DMS79 treated with DMSO at 0.1 percent for 48 hours (cell line): Measurements from ENCODE around the gene NDRG2.
"Not testable (repeated sequence)": the region's sequence is repeated elsewhere in the genome, so short reads cannot be mapped to it uniquely, and the experiment has no call there.

Experiments
- DNase-seq: peaks from one replicate; lab custom pipeline; 2025; lab: John Stamatoyannopoulos, UW

Gene NDRG2

GRCh38 chr14:21033133-21033698 is 8.4 kb upstream of the NDRG2 start:
- DNase-seq = no peak

- no peak for DNase-seq
Measured at GRCh38 chr14:21032326-21033132, 7.7 kb upstream of the NDRG2 start.

DNA sequence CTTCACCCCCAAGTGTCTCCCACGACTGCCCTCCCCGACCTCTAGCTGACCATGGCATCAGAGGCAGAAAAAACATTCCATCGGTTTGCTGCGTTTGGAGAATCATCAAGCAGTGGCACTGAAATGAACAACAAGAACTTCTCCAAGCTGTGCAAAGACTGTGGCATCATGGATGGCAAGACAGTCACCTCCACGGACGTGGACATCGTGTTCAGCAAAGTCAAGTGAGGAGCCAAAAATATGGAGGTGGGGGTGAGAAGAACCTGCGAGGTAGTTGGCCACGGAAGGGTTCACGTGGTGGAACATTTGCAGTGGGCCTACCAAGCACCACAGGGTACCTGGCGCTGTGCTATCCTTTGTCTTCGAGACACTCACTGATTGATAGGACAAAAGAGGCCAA is 5.7 kb upstream of the NDRG2 start:
- no peak for DNase-seq

- no peak for DNase-seq
Measured at GRCh38 chr14:21029917-21030316, 5.1 kb upstream of the NDRG2 start, which contains the start of gene TPPP2. TPPP2 (plus strand) TSS chr14:21030217; CDS start chr14:21030582, 365 bp downstream.

- DNase-seq = no peak
Measured at GRCh38 chr14:21026988-21027315, 2.1 kb upstream of the NDRG2 start.

DNA sequence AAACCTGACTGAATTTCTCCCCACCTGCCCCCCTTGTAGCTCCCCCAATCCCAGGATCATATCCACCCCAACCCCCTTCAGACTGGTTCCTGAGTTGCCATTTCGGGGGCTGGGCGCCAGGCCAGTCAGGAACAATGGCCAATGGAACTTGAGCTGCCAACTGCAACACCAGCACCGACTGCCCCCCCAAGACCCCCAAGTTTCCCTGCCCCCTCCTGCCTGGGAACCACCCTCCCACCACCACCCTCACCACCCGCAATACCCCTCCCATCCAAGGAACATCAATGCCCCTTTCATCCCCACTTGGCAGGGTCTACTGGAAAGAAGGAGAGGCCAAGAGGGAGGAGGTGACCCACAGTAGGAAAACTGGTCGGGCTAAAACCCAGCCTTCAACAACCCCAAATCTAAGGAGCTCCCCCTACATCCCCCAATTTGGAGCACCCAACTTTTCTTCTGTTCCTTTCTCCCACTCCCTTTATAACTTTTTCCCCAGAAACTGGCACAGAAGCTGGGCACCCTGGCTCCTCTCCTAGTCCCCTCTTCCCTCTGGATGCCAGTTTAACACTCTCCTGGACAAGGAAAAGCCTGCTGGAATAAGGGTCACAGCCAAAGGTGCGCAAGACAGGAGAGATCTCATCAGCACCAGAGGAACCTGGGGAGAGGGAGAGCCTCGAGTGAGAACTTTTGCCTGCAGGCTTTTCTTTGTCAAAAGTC is 1.6 kb upstream of the NDRG2 start:
- DNase-seq = no peak

- DNase-seq = no peak
Measured at GRCh38 chr14:21025371-21026273, 761 bp upstream of the NDRG2 start.

GRCh38 chr14:21023817-21024584 is 860 bp downstream of the NDRG2 start:
- DNase-seq = no peak

DNA sequence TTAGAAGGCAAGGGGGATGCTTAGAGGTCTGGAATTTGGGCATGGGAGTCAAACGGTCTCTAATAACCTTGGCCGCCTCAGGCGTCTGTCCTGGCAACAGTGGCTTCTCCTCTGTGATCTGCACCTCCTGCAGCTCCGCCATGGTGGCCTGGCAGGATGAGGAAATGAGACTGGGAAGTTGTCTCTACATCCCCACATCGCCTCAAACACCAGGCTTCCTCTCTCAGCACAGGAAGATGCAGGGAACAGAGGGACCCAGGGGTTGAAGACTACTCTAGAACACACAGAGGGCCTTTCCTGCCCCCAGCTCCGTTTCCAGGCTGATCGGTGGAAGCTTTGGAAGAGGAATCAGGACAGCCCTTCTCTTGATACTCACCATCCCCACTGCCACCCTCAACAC is 1.7 kb downstream of the NDRG2 start:
- DNase-seq = no peak

- no peak for DNase-seq
Measured at GRCh38 chr14:21022686-21023085, 2.2 kb downstream of the NDRG2 start.

DNA sequence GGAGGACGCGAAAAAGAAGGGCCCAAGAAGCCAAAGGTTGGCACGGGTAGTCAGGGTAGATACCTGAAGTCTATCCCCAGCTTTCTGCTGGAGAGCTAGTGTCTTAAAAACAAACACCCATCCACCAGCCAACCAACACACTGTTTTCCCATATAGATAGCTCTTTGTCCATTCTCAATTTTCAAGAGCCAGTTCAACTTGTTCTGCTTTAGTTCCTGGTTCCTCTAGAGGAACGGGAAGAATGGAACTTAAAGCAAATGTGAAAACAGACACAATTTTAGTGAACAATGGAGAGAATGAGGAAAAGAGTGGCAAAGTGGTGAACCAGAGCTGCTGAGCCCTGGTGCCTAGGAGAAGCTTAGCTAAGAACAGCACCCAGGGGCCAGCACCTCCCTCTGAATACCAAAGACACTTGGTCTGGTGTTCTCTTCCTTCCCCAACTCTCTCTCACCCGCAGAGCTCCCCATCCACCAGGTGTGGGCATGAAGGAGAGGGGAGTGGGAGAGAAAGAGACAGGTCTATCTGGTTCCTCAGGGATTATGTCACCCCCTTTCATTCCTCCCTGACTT is 3.8 kb downstream of the NDRG2 start:
- DNase-seq = no peak

GRCh38 chr14:21019366-21019765 is 5.5 kb downstream of the NDRG2 start:
- no peak for DNase-seq

DNA sequence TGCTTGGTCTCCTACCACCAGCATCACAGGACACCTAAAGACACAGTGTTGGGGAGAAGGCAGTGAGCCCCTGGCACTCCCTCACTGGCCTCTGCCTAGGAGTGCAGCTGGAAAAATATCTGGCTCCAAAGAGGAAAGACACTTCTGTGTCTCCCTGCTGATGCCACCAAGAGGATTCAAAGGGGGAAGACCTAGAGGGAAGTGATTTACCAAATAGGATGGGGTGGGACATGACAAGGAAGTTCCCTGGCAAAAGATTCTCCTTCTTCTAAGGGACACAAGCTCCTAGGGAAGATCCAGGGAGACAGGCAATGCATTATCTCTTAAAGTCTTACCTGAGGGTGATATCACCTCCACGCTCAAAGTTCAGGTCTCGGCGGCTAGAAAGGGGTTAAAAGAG is 6.1 kb downstream of the NDRG2 start:
- DNase-seq = no peak

DNA sequence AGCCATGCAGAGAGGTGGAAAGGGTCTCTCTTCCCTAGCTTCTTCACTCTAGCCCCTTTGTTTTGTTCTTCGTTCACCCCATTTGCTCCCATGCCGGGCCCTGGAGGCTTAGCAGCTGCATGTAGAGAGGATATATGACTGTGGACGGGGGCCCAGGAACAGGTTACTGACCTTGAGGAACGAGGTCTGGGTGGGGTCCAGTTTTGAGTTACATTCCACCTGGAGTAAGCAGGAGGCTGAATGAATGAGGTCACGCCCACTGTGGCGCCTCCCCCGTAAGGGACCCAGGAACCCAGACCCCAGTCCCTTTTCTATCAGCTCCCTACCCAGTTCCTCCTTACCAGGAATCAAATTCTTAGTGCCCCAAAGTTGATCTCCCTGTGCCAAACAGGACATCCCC is 6.6 kb downstream of the NDRG2 start:
- DNase-seq = no peak

DNA sequence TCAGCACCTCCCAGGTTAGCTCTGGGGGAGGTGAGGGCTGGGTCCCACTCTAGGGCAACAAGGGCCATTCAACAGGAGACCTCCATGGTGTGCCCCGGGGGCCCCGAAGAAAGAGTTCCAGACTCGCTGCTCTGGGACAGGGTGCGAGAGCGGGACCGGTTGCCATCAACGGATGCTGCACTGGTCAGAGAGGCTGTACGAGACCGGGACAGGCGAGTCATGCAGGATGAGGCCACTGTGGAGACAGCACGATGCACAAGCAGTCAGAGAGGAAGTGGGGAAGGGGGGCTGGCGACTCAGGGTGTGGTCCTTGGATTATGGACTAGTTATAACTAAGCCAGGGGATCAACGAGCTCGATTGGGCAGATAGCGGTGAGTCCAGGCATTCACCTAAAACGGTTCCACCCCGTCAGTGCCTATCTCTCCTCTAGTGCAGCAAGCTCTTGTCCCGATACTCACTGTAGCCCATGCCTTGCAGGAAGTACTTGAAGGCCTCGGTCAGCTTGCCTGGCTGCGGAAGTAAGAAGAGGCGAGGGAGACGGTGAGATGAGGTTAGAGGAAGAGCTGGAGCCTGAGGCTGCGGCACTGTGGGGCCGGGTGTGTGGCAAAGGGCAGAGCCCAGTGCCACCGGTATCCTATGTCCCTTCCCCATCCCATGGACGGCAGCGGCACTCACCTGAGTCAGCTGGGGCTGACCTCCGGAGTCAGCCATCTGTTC is 7.2 kb downstream of the NDRG2 start:
- no peak for DNase-seq

GRCh38 chr14:21016413-21017190 is 8.3 kb downstream of the NDRG2 start:
- no peak for DNase-seq

DNA sequence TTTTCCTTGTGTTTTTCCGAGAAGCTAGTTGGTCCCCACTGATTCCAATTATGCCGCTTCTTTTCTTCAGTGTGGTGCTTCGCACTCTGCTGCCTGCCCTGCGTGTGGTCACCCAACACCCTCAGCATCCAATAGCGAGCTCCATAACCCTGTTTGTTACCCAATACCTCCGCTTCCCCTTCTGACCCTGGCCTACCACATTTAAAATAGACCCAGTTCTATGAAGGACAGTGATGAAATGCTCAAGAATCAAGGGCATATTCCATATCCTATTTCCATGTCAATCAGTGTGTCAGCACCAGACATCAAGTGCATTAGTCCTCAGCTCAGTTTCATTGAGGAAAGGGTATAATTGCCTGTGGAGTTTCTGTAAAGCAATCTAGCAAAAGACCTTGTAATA is 9.5 kb downstream of the NDRG2 start:
- no peak for DNase-seq

- DNase-seq = peak; percentile 91
Measured at GRCh38 chr14:21014761-21015190, 10.1 kb downstream of the NDRG2 start.

GRCh38 chr14:21011136-21011535 is 13.7 kb downstream of the NDRG2 start:
- DNase-seq = no peak

GRCh38 chr14:21009721-21010120 is 15.1 kb downstream of the NDRG2 start:
- not testable (repeated sequence) for DNase-seq
